Activated CD4-positive, alpha-beta T cell treated with anti-CD3 and anti-CD28 coated beads, Interleukin-2, amount 10 ng/mL, durations not matched to agents 7 days and 5 days (primary cell): ENCODE measurements around the gene EEA1. TPM values are rescaled to one million over a fixed set of nuclear protein-coding genes. Genes with fewer than 3 reads are reported as not detected.

Experiments used
- CTCF ChIA-PET: fragments of 350-600 bp; sonication (Branson Sonifier 250); formaldehyde crosslinking; loops from one replicate; lab custom pipeline; 2021; ENCODE audit warnings: antibody characterized with exemption; lab: Charles Lee
- POLR2A ChIA-PET: fragments of 350-600 bp; sonication (Branson Sonifier 250); formaldehyde crosslinking; loops from one replicate; lab custom pipeline; 2021; ENCODE audit warnings: antibody characterized with exemption; lab: Charles Lee
- DNase-seq: peaks from one replicate; pipeline ENCODE4 v3.0.0-alpha.2; 2020
- H3K27ac Mint-ChIP-seq: one replicate; pipeline ENCODE4 v1.8.0; 2021; ENCODE audit warnings: mild to moderate bottlenecking, moderate library complexity, mixed read lengths
- H3K27me3 Mint-ChIP-seq: one replicate; pipeline ENCODE4 v1.8.0; 2021; ENCODE audit warnings: mixed read lengths
- H3K36me3 Mint-ChIP-seq: one replicate; pipeline ENCODE4 v1.8.0; 2021; ENCODE audit warnings: low read depth, mixed read lengths
- H3K4me1 Mint-ChIP-seq: one replicate; pipeline ENCODE4 v1.8.0; 2021; ENCODE audit warnings: mixed read lengths
- H3K4me3 Mint-ChIP-seq: one replicate; pipeline ENCODE4 v1.8.0; 2021; ENCODE audit warnings: mild to moderate bottlenecking, moderate library complexity, mixed read lengths
- H3K9me3 Mint-ChIP-seq: one replicate; pipeline ENCODE4 v1.8.0; 2021; ENCODE audit warnings: mixed read lengths
- total RNA-seq, 2 experiments: library from RNA; stranded (reverse); gene quantifications; one replicate each; pipeline ENCODE4 v1.2.3, GENCODE V29; 2021

EEA1 gene
- total RNA-seq, 2 experiments from 2014 or later = 17.8 to 18.0 TPM

GRCh38 chr12:92928421-92928961, 604 bp downstream of the EEA1 start:
- CTCF ChIA-PET = interaction anchor here (0.5 to 1.7 kb wide), 3 partner anchors 21 to 62 kb away, joined by 3 to 5 read pairs (median 4); no protein-coding TSS in a partner anchor
- peak; percentile 31 for DNase-seq
- Mint-ChIP-seq H3K4me3 (peak overlapping the region; percentile 80), H3K36me3 (peaks cover 6% of the 10 kb centered on the region), H3K27ac (peak overlapping the region; percentile 91), H3K9me3 (no peaks in the 10 kb centered on the region), H3K4me1 (peaks cover 37% of the 10 kb centered on the region), H3K27me3 (no peaks in the 10 kb centered on the region)
- POLR2A ChIA-PET = interaction anchor here (1.5 kb wide), 1 partner anchor 20 kb away, joined by 4 read pairs; no protein-coding TSS in a partner anchor

GRCh38 chr12:92927436-92928281, 1.4 kb downstream of the EEA1 start:
- POLR2A ChIA-PET = interaction anchor here (0.6 kb wide), 1 partner anchor 1146 kb away, joined by 4 read pairs; no protein-coding TSS in a partner anchor
- Mint-ChIP-seq H3K9me3 (no peaks in the 10 kb centered on the region), H3K4me1 (peaks cover 40% of the 10 kb centered on the region), H3K36me3 (peaks cover 9% of the 10 kb centered on the region), H3K4me3 (peak overlapping the region; percentile 77), H3K27me3 (no peaks in the 10 kb centered on the region), H3K27ac (peak overlapping the region; percentile 90)
- no peak for DNase-seq
- CTCF ChIA-PET = interaction anchor here (0.7 to 1.1 kb wide), 2 partner anchors 470 to 540 kb away, joined by 3 read pairs; partner anchors contain the start of gene MRPL42

- CTCF ChIA-PET = interaction anchor here (0.7 to 1.1 kb wide), 3 partner anchors 10 to 540 kb away, joined by 3 read pairs; partner anchors contain the start of gene MRPL42
- POLR2A ChIA-PET = no interaction called here
- peak; percentile 53 for DNase-seq
- Mint-ChIP-seq H3K36me3 (peaks cover 13% of the 10 kb centered on the region), H3K27me3 (no peaks in the 10 kb centered on the region), H3K4me3 (peak overlapping the region; percentile 77), H3K27ac (peak overlapping the region; percentile 90), H3K9me3 (no peaks in the 10 kb centered on the region), H3K4me1 (peaks cover 44% of the 10 kb centered on the region)
Measured at GRCh38 chr12:92927055-92927435, 2.0 kb downstream of the EEA1 start.

- Mint-ChIP-seq H3K27ac (peak overlapping the region; percentile 90), H3K27me3 (no peaks in the 10 kb centered on the region), H3K9me3 (no peaks in the 10 kb centered on the region), H3K36me3 (peaks cover 16% of the 10 kb centered on the region), H3K4me3 (no peak overlapping the region), H3K4me1 (peaks cover 46% of the 10 kb centered on the region)
- CTCF ChIA-PET = interaction anchor here (0.7 to 1.1 kb wide), 3 partner anchors 10 to 541 kb away, joined by 3 read pairs; partner anchors contain the start of gene MRPL42
- DNase-seq = no peak
- POLR2A ChIA-PET = no interaction called here
Measured at GRCh38 chr12:92926549-92926948, 2.5 kb downstream of the EEA1 start.

GRCh38 chr12:92921877-92922276, 7.2 kb downstream of the EEA1 start:
- POLR2A ChIA-PET = no interaction called here
- CTCF ChIA-PET = no interaction called here
- H3K27me3 Mint-ChIP-seq = no peaks in the 10 kb centered on the region
- H3K36me3 Mint-ChIP-seq = peaks cover 17% of the 10 kb centered on the region
- DNase-seq = no peak
- no peak overlapping the region for H3K4me3 Mint-ChIP-seq
- H3K27ac Mint-ChIP-seq = no peak overlapping the region
- H3K4me1 Mint-ChIP-seq = peaks cover 26% of the 10 kb centered on the region
- H3K9me3 Mint-ChIP-seq = no peaks in the 10 kb centered on the region

GRCh38 chr12:92915365-92915764, 13.7 kb downstream of the EEA1 start:
- Mint-ChIP-seq H3K36me3 (peaks cover 15% of the 10 kb centered on the region), H3K27ac (peak overlapping the region; percentile 14), H3K4me1 (peaks cover 27% of the 10 kb centered on the region), H3K4me3 (no peak overlapping the region), H3K9me3 (peaks cover 4% of the 10 kb centered on the region), H3K27me3 (no peaks in the 10 kb centered on the region)
- ChIA-PET POLR2A (no interaction called here), CTCF (interaction anchor here (0.6 kb wide), 1 partner anchor 444 kb away, joined by 3 read pairs; no protein-coding TSS in a partner anchor)
- no peak for DNase-seq

GRCh38 chr12:92914170-92914569, 14.9 kb downstream of the EEA1 start:
- H3K27me3 Mint-ChIP-seq = no peaks in the 10 kb centered on the region
- no peak overlapping the region for H3K27ac Mint-ChIP-seq
- H3K36me3 Mint-ChIP-seq = peaks cover 22% of the 10 kb centered on the region
- no peak overlapping the region for H3K4me3 Mint-ChIP-seq
- POLR2A ChIA-PET = no interaction called here
- DNase-seq = no peak
- H3K9me3 Mint-ChIP-seq = peaks cover 7% of the 10 kb centered on the region
- H3K4me1 Mint-ChIP-seq = peaks cover 27% of the 10 kb centered on the region
- CTCF ChIA-PET = interaction anchor here (0.6 kb wide), 1 partner anchor 15 kb away, joined by 5 read pairs; no protein-coding TSS in a partner anchor

- Mint-ChIP-seq H3K4me3 (no peak overlapping the region), H3K36me3 (peaks cover 25% of the 10 kb centered on the region), H3K27me3 (no peaks in the 10 kb centered on the region), H3K27ac (no peak overlapping the region), H3K4me1 (peaks cover 34% of the 10 kb centered on the region), H3K9me3 (peaks cover 7% of the 10 kb centered on the region)
- no peak for DNase-seq
- CTCF ChIA-PET = no interaction called here
- POLR2A ChIA-PET = no interaction called here
Measured at GRCh38 chr12:92912672-92913071, 16.4 kb downstream of the EEA1 start.

- ChIA-PET POLR2A (no interaction called here), CTCF (no interaction called here)
- H3K4me3 Mint-ChIP-seq = no peak overlapping the region
- H3K4me1 Mint-ChIP-seq = peaks cover 41% of the 10 kb centered on the region
- H3K27ac Mint-ChIP-seq = no peak overlapping the region
- peaks cover 11% of the 10 kb centered on the region for H3K9me3 Mint-ChIP-seq
- DNase-seq = no peak
- peaks cover 28% of the 10 kb centered on the region for H3K36me3 Mint-ChIP-seq
- no peaks in the 10 kb centered on the region for H3K27me3 Mint-ChIP-seq
Measured at GRCh38 chr12:92912052-92912451, 17.0 kb downstream of the EEA1 start.

- Mint-ChIP-seq H3K36me3 (peaks cover 30% of the 10 kb centered on the region), H3K4me1 (peaks cover 43% of the 10 kb centered on the region), H3K9me3 (peaks cover 11% of the 10 kb centered on the region), H3K4me3 (no peak overlapping the region), H3K27ac (no peak overlapping the region), H3K27me3 (no peaks in the 10 kb centered on the region)
- ChIA-PET CTCF (no interaction called here), POLR2A (no interaction called here)
- DNase-seq = no peak
Measured at GRCh38 chr12:92911339-92911738, 17.8 kb downstream of the EEA1 start.

GRCh38 chr12:92908108-92908507, 21.0 kb downstream of the EEA1 start:
- Mint-ChIP-seq H3K36me3 (peaks cover 26% of the 10 kb centered on the region), H3K27me3 (no peaks in the 10 kb centered on the region), H3K4me3 (peak overlapping the region; percentile 10), H3K9me3 (peaks cover 11% of the 10 kb centered on the region), H3K27ac (peak overlapping the region; percentile 27), H3K4me1 (peaks cover 51% of the 10 kb centered on the region)
- peak; percentile 61 for DNase-seq
- CTCF ChIA-PET = interaction anchor here (1.7 kb wide), 1 partner anchor 21 kb away, joined by 4 read pairs; the partner anchor contains the start of gene EEA1
- POLR2A ChIA-PET = interaction anchor here (1.1 kb wide), 1 partner anchor 21 kb away, joined by 4 read pairs; the partner anchor contains the start of gene EEA1

GRCh38 chr12:92905811-92906554, 23.1 kb downstream of the EEA1 start:
- DNase-seq = no peak
- ChIA-PET CTCF (interaction anchor here (0.6 to 1.0 kb wide), 2 partner anchors 11 to 507 kb away, joined by 3 read pairs; no protein-coding TSS in a partner anchor), POLR2A (no interaction called here)
- Mint-ChIP-seq H3K4me3 (no peak overlapping the region), H3K27ac (no peak overlapping the region), H3K4me1 (peaks cover 30% of the 10 kb centered on the region), H3K27me3 (no peaks in the 10 kb centered on the region), H3K9me3 (peaks cover 10% of the 10 kb centered on the region), H3K36me3 (peaks cover 28% of the 10 kb centered on the region)
